Endometrial microvascular endothelial cells (primary cell): Measurements from ENCODE around the gene SLC35F5. TPM values are rescaled to one million over a fixed set of nuclear protein-coding genes. Genes with fewer than 3 reads are reported as not detected.

Source experiments
- in situ Hi-C: cut with HindIII; loops from 2 replicates; pipeline ENCODE4 v1.10.0; 2017; ENCODE audit warnings: low sequenced_read_pairs, low pct_unique_long_range_greater_than_20kb; ENCODE audit errors: inconsistent ontology term
- total RNA-seq: library from RNA; depleted of rRNA; stranded (reverse); fragments of >200 nt; gene quantifications from one replicate; pipeline ENCODE4 v1.2.3, GENCODE V29; 2015; ENCODE audit errors: inconsistent ontology term

Gene SLC35F5
- total RNA-seq, 1 donor from 2014 or later = 84.1 TPM

- in situ Hi-C loops = loop anchor here (25.0 kb wide), 1 partner anchor 125 kb away; the partner anchor contains the start of gene ACTR3
These were observed 6.1 kb upstream of the SLC35F5 start for GRCh38 chr2:113762377-113763118.

GRCh38 chr2:113760400-113760799, 4.0 kb upstream of the SLC35F5 start:
- in situ Hi-C loops = loop anchor here (25.0 kb wide), 1 partner anchor 127 kb away; the partner anchor contains the start of gene ACTR3

GRCh38 chr2:113757138-113757657, 756 bp upstream of the SLC35F5 start:
- in situ Hi-C loops = loop anchor here (25.0 kb wide), 1 partner anchor 130 kb away; the partner anchor contains the start of gene ACTR3

- in situ Hi-C loops = loop anchor here (25.0 kb wide), 1 partner anchor 131 kb away; the partner anchor contains the start of gene ACTR3
These were observed 547 bp downstream of the SLC35F5 start for GRCh38 chr2:113755835-113756354.

- in situ Hi-C loops = loop anchor here (25.0 kb wide), 1 partner anchor 132 kb away; the partner anchor contains the start of gene ACTR3
These were observed 1.2 kb downstream of the SLC35F5 start for GRCh38 chr2:113755035-113755834.

- in situ Hi-C loops = loop anchor here (25.0 kb wide), 1 partner anchor 133 kb away; the partner anchor contains the start of gene ACTR3
These were observed 2.3 kb downstream of the SLC35F5 start for GRCh38 chr2:113754160-113754559.

- in situ Hi-C loops = loop anchor here (25.0 kb wide), 1 partner anchor 137 kb away; the partner anchor contains the start of gene ACTR3
These were observed 6.1 kb downstream of the SLC35F5 start for GRCh38 chr2:113750385-113750784.

- in situ Hi-C loops = no loop called here
These were observed 15.4 kb downstream of the SLC35F5 start for GRCh38 chr2:113741091-113741490.

- in situ Hi-C loops = no loop called here
These were observed 16.6 kb downstream of the SLC35F5 start for GRCh38 chr2:113739849-113740248.

GRCh38 chr2:113734185-113734584, 22.3 kb downstream of the SLC35F5 start:
- in situ Hi-C loops = no loop called here

GRCh38 chr2:113724010-113724409, 32.4 kb downstream of the SLC35F5 start:
- in situ Hi-C loops = no loop called here

- in situ Hi-C loops = no loop called here
These were observed 33.0 kb downstream of the SLC35F5 start for GRCh38 chr2:113723411-113723810.

- in situ Hi-C loops = no loop called here
These were observed 36.3 kb downstream of the SLC35F5 start for GRCh38 chr2:113720167-113720566.

GRCh38 chr2:113716291-113716690, 40.2 kb downstream of the SLC35F5 start:
- in situ Hi-C loops = no loop called here

- in situ Hi-C loops = no loop called here
These were observed 43.5 kb downstream of the SLC35F5 start for GRCh38 chr2:113712941-113713340.

- in situ Hi-C loops = no loop called here
These were observed 44.6 kb downstream of the SLC35F5 start for GRCh38 chr2:113711851-113712250.

- in situ Hi-C loops = no loop called here
These were observed 47.4 kb downstream of the SLC35F5 start for GRCh38 chr2:113709022-113709421.

- in situ Hi-C loops = no loop called here
These were observed 49.3 kb downstream of the SLC35F5 start for GRCh38 chr2:113707106-113707505.

GRCh38 chr2:113705982-113706523, 50.4 kb downstream of the SLC35F5 start:
- in situ Hi-C loops = no loop called here
